Aorta (tissue), 5 donors: ENCODE data around the gene ZBTB37. TPM values are rescaled to one million over a fixed set of nuclear protein-coding genes. Genes with fewer than 3 reads are reported as not detected.
"Not testable (repeated sequence)": the region's sequence is repeated elsewhere in the genome, so short reads cannot be mapped to it uniquely, and the experiment has no call there.

Source experiments
- ATAC-seq: fragments of 200-7000 bp; cut with Tn5 transposase; one replicate; pipeline ENCODE4 v1.9.1; 2022; ENCODE audit warnings: moderate library complexity; ENCODE audit not compliant: low FRiP score
- DNase-seq, 2 donors: peaks; one replicate each; pipeline ENCODE4 v3.0.0-alpha.2; 2020
- H3K27ac ChIP-seq, 2 donors: one replicate each; pipeline ENCODE4 v1.5.1; 2013; ENCODE audit warnings: low read length in 2 of 2, mild to moderate bottlenecking in 2 of 2, moderate library complexity in 2 of 2, control low read depth in 1 of 2, inconsistent platforms in 1 of 2, low read depth in 1 of 2
- H3K27me3 ChIP-seq, 2 donors: one replicate each; pipeline ENCODE4 v1.6.1; 2013; ENCODE audit warnings: control low read depth in 1 of 2, low read length in 1 of 2, mild to moderate bottlenecking in 1 of 2, moderate library complexity in 1 of 2; ENCODE audit not compliant: insufficient read depth in 2 of 2, control insufficient read depth in 1 of 2
- H3K36me3 ChIP-seq, 2 donors: one replicate each; pipeline ENCODE4 v1.6.1; 2013; ENCODE audit warnings: control low read depth in 1 of 2, low read length in 1 of 2, mild to moderate bottlenecking in 1 of 2; ENCODE audit not compliant: insufficient read depth in 2 of 2, control insufficient read depth in 1 of 2
- H3K4me1 ChIP-seq, 2 donors: one replicate each; pipeline ENCODE4 v1.6.1; 2013; ENCODE audit warnings: low read length in 2 of 2, control low read depth in 1 of 2, mild to moderate bottlenecking in 1 of 2, moderate library complexity in 1 of 2; ENCODE audit not compliant: insufficient read depth in 2 of 2, control insufficient read depth in 1 of 2
- H3K4me3 ChIP-seq, 2 donors: one replicate each; pipeline ENCODE4 v1.5.1; 2013; ENCODE audit warnings: low read length in 2 of 2, control low read depth in 1 of 2, mild to moderate bottlenecking in 1 of 2
- H3K9me3 ChIP-seq: one replicate; pipeline ENCODE4 v1.6.1; 2013; ENCODE audit warnings: mild to moderate bottlenecking, low read length; ENCODE audit not compliant: control insufficient read depth
- WGBS, 2 donors: extraction: QIAGEN DNeasy Blood & Tissue Kit; methylation state at CpG; one replicate each; pipeline ENCODE4 v1.1.7; 2013; 5-methylcytosine and 5-hydroxymethylcytosine counted together
- intact Hi-C, 2 donors: fragments of 100-400 bp; cut with DNase I; formaldehyde crosslinking; loops; one replicate each; pipeline versions ENCODE4 v1.14.2 to v1.15.0; 2022
- polyA plus RNA-seq, 2 donors: library from polyadenylated mRNA; stranded (reverse); fragments of 200-250 nt; gene quantifications; one replicate each; pipeline ENCODE4 v1.2.3, GENCODE V29; 2013
- total RNA-seq, 2 donors: library from RNA; stranded (reverse); fragmentation: NEBNext Ultra II Directional; extraction: Animal tissue kit (Norgen Biotek cat#: 25700); gene quantifications; one replicate each; pipeline ENCODE4 v1.2.1, GENCODE V29; 2021
- donor health status: healthy with polysubstance abuse.
- donor health status: Bipolar disorder and iron deficiency.
- donor health status: DM: no; HTN: no; CAD: no.
- donor health status: DM: no; HTN: no; CAD: no.
- donor health status: DM: yes; HTN: yes; CAD: no.

The ZBTB37 gene
- total and polyA plus RNA-seq, 4 donors = 0.63 to 19.9 (median 8.1) TPM

GRCh38 chr1:173870252-173871075 is 2.3 kb downstream of the ZBTB37 start:
- no peak for ATAC-seq
- H3K27me3 ChIP-seq = no peaks in the 10 kb centered on the region
- H3K4me3 ChIP-seq = no peak overlapping the region
- peaks cover 0 to 4% of the 10 kb centered on the region in 2 donors for H3K4me1 ChIP-seq
- H3K9me3 ChIP-seq = no peaks in the 10 kb centered on the region
- WGBS, 2 donors = 88 to 91% methylated on average over 15 of the region's 15 CpGs
- no peak overlapping the region for H3K27ac ChIP-seq
- DNase-seq = no peak
- H3K36me3 ChIP-seq = no peaks in the 10 kb centered on the region
- intact Hi-C loops = no loop called here

GRCh38 chr1:173871091-173871490 is 2.9 kb downstream of the ZBTB37 start:
- Histone ChIP-seq H3K4me3 (no peak overlapping the region), H3K27me3 (no peaks in the 10 kb centered on the region), H3K27ac (no peak overlapping the region), H3K9me3 (no peaks in the 10 kb centered on the region), H3K4me1 (peaks cover 0 to 4% of the 10 kb centered on the region in 2 donors), H3K36me3 (no peaks in the 10 kb centered on the region)
- intact Hi-C loops = no loop called here
- DNase-seq = no peak
- WGBS, 2 donors = 88 to 93% methylated on average over 5 of the region's 5 CpGs
- no peak for ATAC-seq

GRCh38 chr1:173871500-173871899 is 3.3 kb downstream of the ZBTB37 start:
- no peaks in the 10 kb centered on the region for H3K27me3 ChIP-seq
- H3K9me3 ChIP-seq = no peaks in the 10 kb centered on the region
- no peak overlapping the region for H3K4me3 ChIP-seq
- ATAC-seq (no peak), DNase-seq (no peak)
- intact Hi-C loops = no loop called here
- no peaks in the 10 kb centered on the region for H3K36me3 ChIP-seq
- peaks cover 0 to 2% of the 10 kb centered on the region in 2 donors for H3K4me1 ChIP-seq
- 71 to 90% methylated on average over 2 of the region's 2 CpGs for WGBS, 2 donors
- no peak overlapping the region for H3K27ac ChIP-seq

- Histone ChIP-seq H3K27me3 (no peaks in the 10 kb centered on the region), H3K36me3 (no peaks in the 10 kb centered on the region), H3K27ac (no peak overlapping the region), H3K4me3 (no peak overlapping the region), H3K4me1 (no peaks in the 10 kb centered on the region), H3K9me3 (no peaks in the 10 kb centered on the region)
- ATAC-seq = no peak
- intact Hi-C loops = no loop called here
- 92 to 93% methylated on average over 5 of the region's 5 CpGs for WGBS, 2 donors
- no peak for DNase-seq
Observed at GRCh38 chr1:173876732-173877131, 8.6 kb downstream of the ZBTB37 start.

GRCh38 chr1:173878251-173878650 is 10.1 kb downstream of the ZBTB37 start:
- H3K36me3 ChIP-seq = no peaks in the 10 kb centered on the region
- DNase-seq (no peak), ATAC-seq (no peak)
- H3K4me1 ChIP-seq = no peaks in the 10 kb centered on the region
- H3K4me3 ChIP-seq = no peak overlapping the region
- H3K27me3 ChIP-seq = no peaks in the 10 kb centered on the region
- intact Hi-C loops = no loop called here
- H3K9me3 ChIP-seq = no peaks in the 10 kb centered on the region
- no peak overlapping the region for H3K27ac ChIP-seq

- H3K9me3 ChIP-seq, H3K36me3 ChIP-seq, H3K4me1 ChIP-seq, ATAC-seq, DNase-seq, H3K27ac ChIP-seq, intact Hi-C loops, H3K4me3 ChIP-seq, H3K27me3 ChIP-seq: not testable (repeated sequence)
- 80 to 84% methylated on average over 4 of the region's 4 CpGs for WGBS, 2 donors
Observed at GRCh38 chr1:173881117-173881516, 12.9 kb downstream of the ZBTB37 start.

- no peak for ATAC-seq
- WGBS, 2 donors = 76 to 83% methylated on average over 5 of the region's 5 CpGs
- Histone ChIP-seq H3K4me1 (no peaks in the 10 kb centered on the region), H3K27me3 (no peaks in the 10 kb centered on the region), H3K27ac (no peak overlapping the region), H3K4me3 (no peak overlapping the region), H3K36me3 (peaks cover 0 to 6% of the 10 kb centered on the region in 2 donors), H3K9me3 (no peaks in the 10 kb centered on the region)
- intact Hi-C loops = no loop called here
- no peak for DNase-seq
Observed at GRCh38 chr1:173884701-173885100, 16.5 kb downstream of the ZBTB37 start.

GRCh38 chr1:173886746-173887611 is 18.8 kb downstream of the ZBTB37 start:
- no peak for ATAC-seq
- WGBS, 2 donors = 86 to 87% methylated on average over 4 of the region's 4 CpGs
- intact Hi-C loops = no loop called here

More at GRCh38 chr1:173886746-173887611, 18.8 kb downstream of the ZBTB37 start:
- Histone ChIP-seq H3K27ac (no peak overlapping the region), H3K36me3 (peaks cover 3 to 6% of the 10 kb centered on the region in 2 donors), H3K9me3 (no peaks in the 10 kb centered on the region), H3K4me3 (no peak overlapping the region), H3K4me1 (no peaks in the 10 kb centered on the region), H3K27me3 (no peaks in the 10 kb centered on the region)
- no peak for DNase-seq
